NB4 (cell line): ENCODE results near the gene LAMA3.

ENCODE experiments used
- CTCF ChIP-seq: IDR thresholded peaks from one replicate; pipeline ENCODE4 v1.5.1; 2012; ENCODE audit warnings: low read depth, low read length
- MYC ChIP-seq: IDR thresholded peaks from 2 replicates; pipeline ENCODE4 v1.6.1; 2011; ENCODE audit warnings: low read depth, low read length
- POLR2A ChIP-seq: IDR thresholded peaks from 2 replicates; pipeline ENCODE4 v1.6.1; 2011; ENCODE audit warnings: mild to moderate bottlenecking; ENCODE audit not compliant: insufficient read length; ENCODE audit errors: extremely low read depth

GRCh38 chr18:23879544-23879943 is 190.3 kb downstream of the LAMA3 start:
- TF ChIP-seq CTCF: no peak
- no peak for TF ChIP-seq MYC
- TF ChIP-seq POLR2A: no peak
